ENCODE measurements around the gene GPD1L. TPM values are rescaled to one million over a fixed set of nuclear protein-coding genes. Genes with fewer than 3 reads are reported as not detected.

GPD1L gene
- total and polyA plus RNA-seq, 2 of the 13 experiments (the other 11 are each of a cell fraction or from before 2014, with no cell fraction given) = 4.9 to 13.7 TPM

GRCh38 chr3:32106132-32106928 lies at the start of gene GPD1L (continued):
- TF ChIP-seq, protein P1, sequence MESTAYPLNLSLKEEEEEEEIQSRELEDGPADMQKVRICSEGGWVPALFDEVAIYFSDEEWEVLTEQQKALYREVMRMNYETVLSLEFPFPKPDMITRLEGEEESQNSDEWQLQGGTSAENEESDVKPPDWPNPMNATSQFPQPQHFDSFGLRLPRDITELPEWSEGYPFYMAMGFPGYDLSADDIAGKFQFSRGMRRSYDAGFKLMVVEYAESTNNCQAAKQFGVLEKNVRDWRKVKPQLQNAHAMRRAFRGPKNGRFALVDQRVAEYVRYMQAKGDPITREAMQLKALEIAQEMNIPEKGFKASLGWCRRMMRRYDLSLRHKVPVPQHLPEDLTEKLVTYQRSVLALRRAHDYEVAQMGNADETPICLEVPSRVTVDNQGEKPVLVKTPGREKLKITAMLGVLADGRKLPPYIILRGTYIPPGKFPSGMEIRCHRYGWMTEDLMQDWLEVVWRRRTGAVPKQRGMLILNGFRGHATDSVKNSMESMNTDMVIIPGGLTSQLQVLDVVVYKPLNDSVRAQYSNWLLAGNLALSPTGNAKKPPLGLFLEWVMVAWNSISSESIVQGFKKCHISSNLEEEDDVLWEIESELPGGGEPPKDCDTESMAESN (CRISPR knock-in tag; conservative IDR thresholded peaks at IDR 0.05) = peak; percentile 74
- TF ChIP-seq XRCC5 (optimal IDR thresholded peaks at IDR 0.05; ENCODE audit: low read length) = peak; percentile 28
- peak; percentile 42; the same call in 1 of the 2 replicates for TF ChIP-seq MTERF4 (CRISPR knock-in tag; IDR thresholded peaks at IDR 0.05)
- TF ChIP-seq BRD4 (CRISPR knock-in tag; IDR thresholded peaks at IDR 0.05) = no peak
- no peak for TF ChIP-seq ZNF713 (CRISPR knock-in tag; IDR thresholded peaks at IDR 0.05)
- TF ChIP-seq, protein P2, sequence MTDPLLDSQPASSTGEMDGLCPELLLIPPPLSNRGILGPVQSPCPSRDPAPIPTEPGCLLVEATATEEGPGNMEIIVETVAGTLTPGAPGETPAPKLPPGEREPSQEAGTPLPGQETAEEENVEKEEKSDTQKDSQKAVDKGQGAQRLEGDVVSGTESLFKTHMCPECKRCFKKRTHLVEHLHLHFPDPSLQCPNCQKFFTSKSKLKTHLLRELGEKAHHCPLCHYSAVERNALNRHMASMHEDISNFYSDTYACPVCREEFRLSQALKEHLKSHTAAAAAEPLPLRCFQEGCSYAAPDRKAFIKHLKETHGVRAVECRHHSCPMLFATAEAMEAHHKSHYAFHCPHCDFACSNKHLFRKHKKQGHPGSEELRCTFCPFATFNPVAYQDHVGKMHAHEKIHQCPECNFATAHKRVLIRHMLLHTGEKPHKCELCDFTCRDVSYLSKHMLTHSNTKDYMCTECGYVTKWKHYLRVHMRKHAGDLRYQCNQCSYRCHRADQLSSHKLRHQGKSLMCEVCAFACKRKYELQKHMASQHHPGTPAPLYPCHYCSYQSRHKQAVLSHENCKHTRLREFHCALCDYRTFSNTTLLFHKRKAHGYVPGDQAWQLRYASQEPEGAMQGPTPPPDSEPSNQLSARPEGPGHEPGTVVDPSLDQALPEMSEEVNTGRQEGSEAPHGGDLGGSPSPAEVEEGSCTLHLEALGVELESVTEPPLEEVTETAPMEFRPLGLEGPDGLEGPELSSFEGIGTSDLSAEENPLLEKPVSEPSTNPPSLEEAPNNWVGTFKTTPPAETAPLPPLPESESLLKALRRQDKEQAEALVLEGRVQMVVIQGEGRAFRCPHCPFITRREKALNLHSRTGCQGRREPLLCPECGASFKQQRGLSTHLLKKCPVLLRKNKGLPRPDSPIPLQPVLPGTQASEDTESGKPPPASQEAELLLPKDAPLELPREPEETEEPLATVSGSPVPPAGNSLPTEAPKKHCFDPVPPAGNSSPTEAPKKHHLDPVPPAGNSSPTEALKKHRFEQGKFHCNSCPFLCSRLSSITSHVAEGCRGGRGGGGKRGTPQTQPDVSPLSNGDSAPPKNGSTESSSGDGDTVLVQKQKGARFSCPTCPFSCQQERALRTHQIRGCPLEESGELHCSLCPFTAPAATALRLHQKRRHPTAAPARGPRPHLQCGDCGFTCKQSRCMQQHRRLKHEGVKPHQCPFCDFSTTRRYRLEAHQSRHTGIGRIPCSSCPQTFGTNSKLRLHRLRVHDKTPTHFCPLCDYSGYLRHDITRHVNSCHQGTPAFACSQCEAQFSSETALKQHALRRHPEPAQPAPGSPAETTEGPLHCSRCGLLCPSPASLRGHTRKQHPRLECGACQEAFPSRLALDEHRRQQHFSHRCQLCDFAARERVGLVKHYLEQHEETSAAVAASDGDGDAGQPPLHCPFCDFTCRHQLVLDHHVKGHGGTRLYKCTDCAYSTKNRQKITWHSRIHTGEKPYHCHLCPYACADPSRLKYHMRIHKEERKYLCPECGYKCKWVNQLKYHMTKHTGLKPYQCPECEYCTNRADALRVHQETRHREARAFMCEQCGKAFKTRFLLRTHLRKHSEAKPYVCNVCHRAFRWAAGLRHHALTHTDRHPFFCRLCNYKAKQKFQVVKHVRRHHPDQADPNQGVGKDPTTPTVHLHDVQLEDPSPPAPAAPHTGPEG (CRISPR knock-in tag; IDR thresholded peaks at IDR 0.05) = no peak
- TF ChIP-seq PHF20 (CRISPR knock-in tag; IDR thresholded peaks at IDR 0.05) = peak; percentile 34; the same call in 1 of the 2 replicates
- TF ChIP-seq ZKSCAN1 (IDR thresholded peaks at IDR 0.05; ENCODE audit: low read length) = no peak
- TF ChIP-seq ZNF746 (CRISPR knock-in tag; IDR thresholded peaks at IDR 0.05) = 0 out of 2 replicates have a peak, but pooled peaks have one; percentile 45
- TF ChIP-seq LCORL (IDR thresholded peaks at IDR 0.05) = no peak
- TF ChIP-seq LCORL (CRISPR knock-in tag; IDR thresholded peaks at IDR 0.05) = 0 out of 2 replicates have a peak, but pooled peaks have one; percentile 27
- TF ChIP-seq CBX2 (IDR thresholded peaks at IDR 0.05; ENCODE audit: low read depth, low read length) = no peak
- TF ChIP-seq CBX2 (CRISPR knock-in tag; IDR thresholded peaks at IDR 0.05; ENCODE audit: low read depth) = no peak
- peak; percentile 72; the same call in 1 of the 2 replicates for TF ChIP-seq SAFB2 (CRISPR knock-in tag; IDR thresholded peaks at IDR 0.05; ENCODE audit: borderline replicate concordance, low read depth)
- TF ChIP-seq JUN (CRISPR knock-in tag; IDR thresholded peaks at IDR 0.05) = 0 out of 2 replicates have a peak, but pooled peaks have one; percentile 39
- TF ChIP-seq SAP130 (CRISPR knock-in tag; IDR thresholded peaks at IDR 0.05; ENCODE audit: low read depth) = peak; percentile 75
- no peak for TF ChIP-seq ZBTB7A (CRISPR knock-in tag; IDR thresholded peaks at IDR 0.05)
- no peak for TF ChIP-seq HMGA1 (CRISPR knock-in tag; conservative IDR thresholded peaks at IDR 0.05)
- TF ChIP-seq, protein P3, sequence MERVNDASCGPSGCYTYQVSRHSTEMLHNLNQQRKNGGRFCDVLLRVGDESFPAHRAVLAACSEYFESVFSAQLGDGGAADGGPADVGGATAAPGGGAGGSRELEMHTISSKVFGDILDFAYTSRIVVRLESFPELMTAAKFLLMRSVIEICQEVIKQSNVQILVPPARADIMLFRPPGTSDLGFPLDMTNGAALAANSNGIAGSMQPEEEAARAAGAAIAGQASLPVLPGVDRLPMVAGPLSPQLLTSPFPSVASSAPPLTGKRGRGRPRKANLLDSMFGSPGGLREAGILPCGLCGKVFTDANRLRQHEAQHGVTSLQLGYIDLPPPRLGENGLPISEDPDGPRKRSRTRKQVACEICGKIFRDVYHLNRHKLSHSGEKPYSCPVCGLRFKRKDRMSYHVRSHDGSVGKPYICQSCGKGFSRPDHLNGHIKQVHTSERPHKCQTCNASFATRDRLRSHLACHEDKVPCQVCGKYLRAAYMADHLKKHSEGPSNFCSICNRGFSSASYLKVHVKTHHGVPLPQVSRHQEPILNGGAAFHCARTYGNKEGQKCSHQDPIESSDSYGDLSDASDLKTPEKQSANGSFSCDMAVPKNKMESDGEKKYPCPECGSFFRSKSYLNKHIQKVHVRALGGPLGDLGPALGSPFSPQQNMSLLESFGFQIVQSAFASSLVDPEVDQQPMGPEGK (CRISPR knock-in tag; IDR thresholded peaks at IDR 0.05) = peak; percentile 69
- TF ChIP-seq MAFK (conservative IDR thresholded peaks at IDR 0.05 in 1 of 2, IDR thresholded peaks at IDR 0.05 in 1 of 2; ENCODE audit: low read length in 2 of 2) = no peak
